Measurements from ENCODE around the gene PCDHB2. TPM values are rescaled to one million over a fixed set of nuclear protein-coding genes. Genes with fewer than 3 reads are reported as not detected.
A peak's percentile ranks its signal among the peaks of the same experiment; 100 is the strongest.
"Not testable (repeated sequence)": the region's sequence is repeated elsewhere in the genome, so short reads cannot be mapped to it uniquely, and the experiment has no call there.

The PCDHB2 gene
- total and polyA plus RNA-seq, 7 donors, result 0.30 to 1.6 (median 0.88) TPM

DNA sequence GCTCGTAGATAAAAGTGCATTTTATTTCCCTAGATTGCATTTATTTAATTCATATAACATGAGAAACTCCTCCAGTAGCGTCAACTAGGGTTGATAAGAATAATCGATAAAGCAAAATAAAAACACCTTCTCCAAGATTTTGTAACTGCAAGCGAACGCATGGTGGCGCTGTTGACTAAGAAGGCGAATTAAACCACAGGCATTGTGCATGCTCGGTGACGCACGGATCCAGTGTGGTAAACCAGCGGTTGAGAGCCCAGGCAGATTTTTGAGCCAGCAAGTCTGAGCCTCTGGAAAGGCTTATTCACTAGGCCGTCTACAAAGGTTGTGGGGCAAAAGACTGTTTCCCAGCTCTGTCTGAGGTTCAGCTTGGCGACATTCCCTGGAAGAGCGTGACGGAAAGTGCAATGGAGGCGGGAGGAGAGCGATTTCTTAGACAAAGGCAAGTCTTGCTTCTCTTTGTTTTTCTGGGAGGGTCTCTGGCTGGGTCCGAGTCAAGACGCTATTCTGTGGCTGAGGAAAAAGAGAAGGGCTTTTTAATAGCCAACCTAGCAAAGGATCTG lies 5.9 kb downstream of the PCDHB2 start, which contains the start of gene PCDHB3:
PCDHB3 (plus strand) TSS at position 231 of the 563 bp plus-strand sequence; CDS start at position 408, 177 bp downstream.
- H3K36me3 ChIP-seq (ENCODE audit: insufficient read depth in 1 of 2, low read depth in 1 of 2), result no peaks in the 10 kb centered on the region
- 11 to 17% (median 16%) methylated on average over 19 of the region's 19 CpGs for WGBS, 3 donors
- no peak within 1 kb of the TSS for H3K27ac ChIP-seq
- ATAC-seq, result peak; percentile 63 to 80 (median 71)
- H3K4me1 ChIP-seq, result no peaks in the 10 kb centered on the region
- no peaks in the 10 kb centered on the region for H3K9me3 ChIP-seq
- TF ChIP-seq, protein P1, sequence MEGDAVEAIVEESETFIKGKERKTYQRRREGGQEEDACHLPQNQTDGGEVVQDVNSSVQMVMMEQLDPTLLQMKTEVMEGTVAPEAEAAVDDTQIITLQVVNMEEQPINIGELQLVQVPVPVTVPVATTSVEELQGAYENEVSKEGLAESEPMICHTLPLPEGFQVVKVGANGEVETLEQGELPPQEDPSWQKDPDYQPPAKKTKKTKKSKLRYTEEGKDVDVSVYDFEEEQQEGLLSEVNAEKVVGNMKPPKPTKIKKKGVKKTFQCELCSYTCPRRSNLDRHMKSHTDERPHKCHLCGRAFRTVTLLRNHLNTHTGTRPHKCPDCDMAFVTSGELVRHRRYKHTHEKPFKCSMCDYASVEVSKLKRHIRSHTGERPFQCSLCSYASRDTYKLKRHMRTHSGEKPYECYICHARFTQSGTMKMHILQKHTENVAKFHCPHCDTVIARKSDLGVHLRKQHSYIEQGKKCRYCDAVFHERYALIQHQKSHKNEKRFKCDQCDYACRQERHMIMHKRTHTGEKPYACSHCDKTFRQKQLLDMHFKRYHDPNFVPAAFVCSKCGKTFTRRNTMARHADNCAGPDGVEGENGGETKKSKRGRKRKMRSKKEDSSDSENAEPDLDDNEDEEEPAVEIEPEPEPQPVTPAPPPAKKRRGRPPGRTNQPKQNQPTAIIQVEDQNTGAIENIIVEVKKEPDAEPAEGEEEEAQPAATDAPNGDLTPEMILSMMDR (IDR thresholded peaks at IDR 0.05), result peak; percentile 42
- intact Hi-C loops (cut with DNase I), result no loop called here
- peak; percentile 29 to 65 for DNase-seq
- peak within 1 kb of the TSS; percentile 55 for H3K4me3 ChIP-seq
- H3K27me3 ChIP-seq (ENCODE audit: insufficient read depth in 3 of 3, low read length in 2 of 3), result peaks cover 0 to 19% (median 2%) of the 10 kb centered on the region in 3 donors

- peak in 2 of 4 donors; percentile 34 to 49 for ATAC-seq
- no peak for DNase-seq
- H3K27ac ChIP-seq, result no peak overlapping the region
- H3K27me3 ChIP-seq (ENCODE audit: insufficient read depth in 3 of 3, low read length in 2 of 3), result peaks cover 0 to 16% (median 2%) of the 10 kb centered on the region in 3 donors
- intact Hi-C loops (cut with DNase I), result no loop called here
- no peaks in the 10 kb centered on the region for H3K4me1 ChIP-seq
- no peaks in the 10 kb centered on the region for H3K9me3 ChIP-seq
- TF ChIP-seq, protein P1 (IDR thresholded peaks at IDR 0.05), result no peak
- H3K4me3 ChIP-seq, result peak overlapping the region; percentile 55
- 29 to 35% (median 32%) methylated on average over 20 of the region's 20 CpGs for WGBS, 3 donors
- H3K36me3 ChIP-seq (ENCODE audit: insufficient read depth in 1 of 2, low read depth in 1 of 2), result no peaks in the 10 kb centered on the region
These were observed 6.6 kb downstream of the PCDHB2 start for GRCh38 chr5:141101059-141101458.

- H3K36me3 ChIP-seq (ENCODE audit: insufficient read depth in 1 of 2, low read depth in 1 of 2); H3K4me3 ChIP-seq; intact Hi-C loops (cut with DNase I); ATAC-seq; H3K9me3 ChIP-seq; DNase-seq; H3K27ac ChIP-seq; H3K4me1 ChIP-seq: not testable (repeated sequence)
- WGBS, 3 donors, result 37 to 40% (median 39%) methylated on average over 20 to 39 of the region's 39 CpGs
- H3K27me3 ChIP-seq (ENCODE audit: insufficient read depth in 3 of 3, low read length in 2 of 3), result peaks cover 0 to 16% (median 2%) of the 10 kb centered on the region in 3 donors
These were observed 7.7 kb downstream of the PCDHB2 start for GRCh38 chr5:141102070-141102469.

GRCh38 chr5:141102471-141102870 lies 8.1 kb downstream of the PCDHB2 start:
- H3K9me3 ChIP-seq; ATAC-seq; H3K36me3 ChIP-seq (ENCODE audit: insufficient read depth in 1 of 2, low read depth in 1 of 2); H3K27ac ChIP-seq; H3K4me3 ChIP-seq; DNase-seq; intact Hi-C loops (cut with DNase I); H3K4me1 ChIP-seq: not testable (repeated sequence)
- 35 to 43% (median 41%) methylated on average over 16 to 33 of the region's 38 CpGs for WGBS, 3 donors
- peaks cover 0 to 13% (median 2%) of the 10 kb centered on the region in 3 donors for H3K27me3 ChIP-seq (ENCODE audit: insufficient read depth in 3 of 3, low read length in 2 of 3)

GRCh38 chr5:141105350-141105749 lies 10.9 kb downstream of the PCDHB2 start:
- intact Hi-C loops (cut with DNase I), result no loop called here
- Histone ChIP-seq H3K4me1 (no peaks in the 10 kb centered on the region), H3K36me3 (ENCODE audit: insufficient read depth in 1 of 2, low read depth in 1 of 2) (no peaks in the 10 kb centered on the region), H3K9me3 (no peaks in the 10 kb centered on the region), H3K4me3 (no peak overlapping the region), H3K27me3 (ENCODE audit: insufficient read depth in 3 of 3, low read length in 2 of 3) (peaks cover 0 to 3% (median 2%) of the 10 kb centered on the region in 3 donors), H3K27ac (no peak overlapping the region)
- no peak for ATAC-seq
- TF ChIP-seq, protein P1 (IDR thresholded peaks at IDR 0.05), result no peak
- no peak for DNase-seq
- 61 to 89% (median 82%) methylated on average over 2 of the region's 2 CpGs for WGBS, 3 donors

Measured in psoas muscle (tissue), 8 donors.